Neural cell (in vitro differentiated cells): ENCODE measurements around the gene SLC25A39.

Source experiments
- EP300 ChIP-seq: fragments of 450-650 bp; conservative IDR thresholded peaks from 2 replicates; pipeline ENCODE4 v1.6.1; 2014; ENCODE audit warnings: antibody characterized with exemption, mild to moderate bottlenecking, moderate library complexity; ENCODE audit not compliant: poor library complexity, severe bottlenecking
- TF ChIP-seq, protein P1 (sequence below): fragments of 450-650 bp; IDR thresholded peaks from 2 replicates; pipeline ENCODE4 v1.5.1; 2014; ENCODE audit warnings: antibody characterized with exemption, mild to moderate bottlenecking, moderate library complexity; ENCODE audit not compliant: poor library complexity, severe bottlenecking

- TF ChIP-seq, protein P1, sequence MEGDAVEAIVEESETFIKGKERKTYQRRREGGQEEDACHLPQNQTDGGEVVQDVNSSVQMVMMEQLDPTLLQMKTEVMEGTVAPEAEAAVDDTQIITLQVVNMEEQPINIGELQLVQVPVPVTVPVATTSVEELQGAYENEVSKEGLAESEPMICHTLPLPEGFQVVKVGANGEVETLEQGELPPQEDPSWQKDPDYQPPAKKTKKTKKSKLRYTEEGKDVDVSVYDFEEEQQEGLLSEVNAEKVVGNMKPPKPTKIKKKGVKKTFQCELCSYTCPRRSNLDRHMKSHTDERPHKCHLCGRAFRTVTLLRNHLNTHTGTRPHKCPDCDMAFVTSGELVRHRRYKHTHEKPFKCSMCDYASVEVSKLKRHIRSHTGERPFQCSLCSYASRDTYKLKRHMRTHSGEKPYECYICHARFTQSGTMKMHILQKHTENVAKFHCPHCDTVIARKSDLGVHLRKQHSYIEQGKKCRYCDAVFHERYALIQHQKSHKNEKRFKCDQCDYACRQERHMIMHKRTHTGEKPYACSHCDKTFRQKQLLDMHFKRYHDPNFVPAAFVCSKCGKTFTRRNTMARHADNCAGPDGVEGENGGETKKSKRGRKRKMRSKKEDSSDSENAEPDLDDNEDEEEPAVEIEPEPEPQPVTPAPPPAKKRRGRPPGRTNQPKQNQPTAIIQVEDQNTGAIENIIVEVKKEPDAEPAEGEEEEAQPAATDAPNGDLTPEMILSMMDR, result no peak
- no peak for TF ChIP-seq EP300
These were observed 10.1 kb downstream of the SLC25A39 start for GRCh38 chr17:44314524-44314868.
